ENCODE measurements around the gene OSBPL9.

GRCh38 chr1:51686450-51686849, 69.6 kb downstream of the OSBPL9 start:
- TF ChIP-seq EZH2 (IDR thresholded peaks at IDR 0.05; ENCODE audit: borderline replicate concordance, insufficient read depth, low read depth, low read length, poor library complexity, severe bottlenecking) (no peak), CTCF (IDR thresholded peaks at IDR 0.05) (no peak)

Measured in B cell (primary cell).